Measurements from ENCODE around the gene PPIL4.
A peak's percentile ranks its signal among the peaks of the same experiment; 100 is the strongest.
"Not testable (repeated sequence)": the region's sequence is repeated elsewhere in the genome, so short reads cannot be mapped to it uniquely, and the experiment has no call there.

Gene PPIL4

DNA sequence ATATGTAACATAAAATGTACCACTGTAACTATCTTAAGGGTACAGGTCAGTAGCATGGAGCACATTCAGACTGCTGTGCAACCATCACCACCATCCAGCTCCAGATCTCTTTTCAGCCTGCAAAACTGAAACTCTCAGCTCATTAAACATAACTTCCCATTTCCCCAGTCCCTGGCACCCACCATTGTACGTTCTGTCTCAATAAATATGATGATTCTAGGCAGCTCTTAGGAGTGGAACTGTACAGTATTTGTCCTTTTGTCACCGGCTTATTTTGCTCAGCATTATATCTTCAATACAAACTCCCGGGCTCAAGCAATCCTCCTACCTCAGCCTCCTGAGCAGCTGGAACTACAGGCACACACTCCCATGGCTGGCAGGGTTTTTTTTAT lies 62.5 kb downstream of the PPIL4 start:
- DNase-seq: no peak

DNA sequence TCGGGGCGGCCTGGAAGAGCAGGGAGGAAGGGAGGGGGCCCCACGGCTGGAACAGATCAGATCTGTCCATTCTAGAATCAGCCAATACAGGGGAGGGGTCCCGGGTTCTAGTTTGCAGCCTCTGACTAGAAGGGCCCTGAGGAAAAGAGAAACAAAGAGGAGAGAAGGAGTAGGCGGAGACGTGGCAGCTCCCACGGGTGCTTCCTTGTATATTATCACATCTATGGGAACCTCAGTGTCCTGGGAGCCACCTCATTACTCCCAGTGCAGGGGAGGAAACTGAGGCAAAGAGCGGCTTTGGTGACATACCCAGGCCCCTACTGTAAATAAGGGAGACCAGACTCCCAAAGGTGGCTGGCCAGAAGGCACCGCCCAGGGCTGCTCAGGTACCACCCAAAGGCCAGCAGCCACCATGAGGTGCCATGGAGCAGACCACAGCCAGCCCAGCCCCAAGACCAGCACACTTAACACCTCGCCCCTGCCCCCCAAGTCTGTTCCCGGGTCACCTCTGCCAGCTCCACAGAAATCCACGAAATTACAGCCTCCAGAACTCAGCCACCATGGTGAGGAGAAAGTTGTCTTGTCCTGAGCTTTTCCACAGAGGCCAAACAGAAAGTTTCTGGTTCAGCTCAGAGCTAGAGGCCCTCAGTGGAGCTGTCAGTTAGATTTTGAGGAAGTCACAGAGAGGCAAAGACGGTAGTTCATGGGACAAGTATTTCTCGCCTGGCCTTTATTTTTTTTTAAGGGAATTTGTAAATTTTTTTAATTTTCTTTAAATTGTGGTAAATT lies 63.1 kb downstream of the PPIL4 start:
- no peak for DNase-seq

DNA sequence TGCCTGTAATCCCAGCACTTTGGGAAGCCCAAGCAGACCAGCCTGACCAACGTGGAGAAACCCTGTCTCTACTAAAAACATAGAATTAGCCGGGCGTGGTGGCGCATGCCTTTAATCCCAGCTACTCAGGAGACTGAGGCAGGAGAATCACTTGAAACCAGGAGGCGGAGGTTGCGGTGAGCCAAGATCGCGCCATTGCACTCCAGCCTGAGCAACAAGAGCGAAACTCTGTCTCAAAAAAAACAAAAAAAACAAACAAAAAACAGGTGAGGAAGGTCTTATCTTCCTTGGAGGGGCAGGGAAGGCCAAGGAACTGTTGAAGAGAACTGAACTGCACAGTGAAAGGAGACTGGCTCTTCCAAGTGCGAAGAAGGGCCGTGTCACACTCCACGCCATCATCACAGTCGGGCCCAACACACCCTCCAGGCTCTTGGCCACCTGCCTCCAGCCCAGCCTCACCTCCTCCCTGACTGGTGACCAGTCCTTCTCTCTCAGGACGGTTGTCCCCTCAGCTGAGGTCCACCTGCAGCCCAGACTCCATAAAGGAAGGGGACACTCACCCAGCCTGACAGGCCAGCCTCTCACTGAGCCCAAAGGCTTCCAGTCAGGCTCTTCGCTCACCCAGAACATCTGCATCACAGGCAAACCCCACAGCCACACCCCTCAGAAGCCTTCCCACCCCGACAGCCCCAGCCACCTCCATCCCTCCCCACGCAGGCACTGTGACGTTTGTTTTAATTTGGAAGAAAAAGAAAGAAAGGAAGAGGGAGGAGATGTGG lies 65.2 kb downstream of the PPIL4 start:
- DNase-seq: no peak

DNA sequence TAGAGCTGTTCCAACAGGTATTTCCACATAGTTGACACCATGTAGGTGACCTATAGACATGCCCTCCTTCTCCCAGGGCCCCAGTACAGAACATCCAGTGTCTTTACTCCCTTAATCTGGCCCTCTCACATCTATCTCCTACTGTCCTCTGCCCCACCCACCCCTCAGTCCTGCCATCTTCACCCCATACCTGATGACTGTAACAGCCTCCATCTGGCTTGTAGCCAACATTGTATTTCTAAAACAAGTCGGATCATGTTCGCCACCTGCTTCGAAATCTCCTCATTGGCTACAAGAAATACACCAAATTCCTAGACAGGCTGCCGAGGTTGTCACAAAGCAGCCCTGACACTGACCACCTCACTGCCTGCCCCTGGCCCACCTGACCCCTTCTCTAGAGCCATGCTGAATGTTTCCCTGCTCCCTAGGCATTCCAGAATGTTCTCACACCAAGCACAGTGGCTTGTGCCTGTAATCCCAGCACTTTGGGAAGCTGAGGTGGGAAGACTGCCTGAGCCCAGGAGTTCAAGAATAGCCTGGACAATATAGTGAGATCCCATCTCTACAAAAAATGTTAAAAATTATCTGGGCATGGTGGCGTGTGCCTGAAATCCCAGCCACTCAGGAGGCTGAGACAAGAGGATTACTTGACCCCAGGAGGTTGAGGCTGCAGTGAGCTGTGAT lies 67.1 kb downstream of the PPIL4 start:
- no peak for DNase-seq

DNA sequence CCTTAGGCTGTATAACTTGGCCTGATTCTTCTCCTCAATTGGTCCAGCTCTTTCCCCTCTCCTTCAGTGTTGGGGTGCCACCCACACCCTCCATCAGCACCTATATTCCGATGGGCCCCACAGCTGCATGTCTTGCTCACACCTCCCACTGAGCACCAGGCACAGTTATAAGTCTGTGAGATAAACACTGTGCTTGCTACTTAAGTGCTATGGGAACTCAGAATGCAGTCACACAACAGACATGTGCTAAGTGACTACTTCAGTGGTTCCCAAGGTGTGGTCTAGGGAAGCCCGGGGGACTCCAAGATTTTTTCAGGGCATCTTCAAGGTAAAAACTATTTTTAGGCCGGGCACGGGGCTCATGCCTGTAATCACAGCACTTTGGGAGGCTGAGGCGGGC lies 68.3 kb downstream of the PPIL4 start:
- DNase-seq: no peak

DNA sequence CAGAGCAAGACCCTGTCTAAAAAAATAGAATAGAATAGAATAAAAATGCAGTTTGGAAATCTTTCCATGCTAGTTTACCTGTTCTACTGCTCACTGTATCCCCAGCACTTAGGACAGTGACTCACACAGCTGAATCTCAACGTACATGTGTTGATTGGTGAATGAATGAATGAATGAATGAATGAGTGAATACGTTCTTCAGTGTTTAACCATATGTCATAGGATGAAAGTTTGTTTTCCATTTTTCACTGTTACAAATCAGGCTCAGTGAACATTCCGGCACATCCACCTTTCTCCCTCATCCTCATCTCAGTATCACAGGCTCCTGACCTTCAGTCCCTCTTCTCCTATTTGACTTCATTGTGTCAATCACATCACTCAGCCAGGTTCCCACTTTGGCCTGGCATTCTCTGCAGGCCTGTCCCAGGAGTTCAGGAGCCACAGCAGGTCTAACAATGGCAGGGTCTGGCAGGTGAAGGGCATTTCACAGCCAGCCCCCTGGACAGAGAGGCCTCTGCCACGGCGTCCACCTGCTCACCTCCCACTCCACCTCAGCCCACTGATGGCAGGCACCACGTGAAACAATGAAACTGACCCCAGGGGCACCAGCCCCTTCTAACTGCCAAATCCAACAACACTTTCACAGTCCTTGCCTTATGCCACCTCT lies 68.9 kb downstream of the PPIL4 start:
- no peak for DNase-seq

DNA sequence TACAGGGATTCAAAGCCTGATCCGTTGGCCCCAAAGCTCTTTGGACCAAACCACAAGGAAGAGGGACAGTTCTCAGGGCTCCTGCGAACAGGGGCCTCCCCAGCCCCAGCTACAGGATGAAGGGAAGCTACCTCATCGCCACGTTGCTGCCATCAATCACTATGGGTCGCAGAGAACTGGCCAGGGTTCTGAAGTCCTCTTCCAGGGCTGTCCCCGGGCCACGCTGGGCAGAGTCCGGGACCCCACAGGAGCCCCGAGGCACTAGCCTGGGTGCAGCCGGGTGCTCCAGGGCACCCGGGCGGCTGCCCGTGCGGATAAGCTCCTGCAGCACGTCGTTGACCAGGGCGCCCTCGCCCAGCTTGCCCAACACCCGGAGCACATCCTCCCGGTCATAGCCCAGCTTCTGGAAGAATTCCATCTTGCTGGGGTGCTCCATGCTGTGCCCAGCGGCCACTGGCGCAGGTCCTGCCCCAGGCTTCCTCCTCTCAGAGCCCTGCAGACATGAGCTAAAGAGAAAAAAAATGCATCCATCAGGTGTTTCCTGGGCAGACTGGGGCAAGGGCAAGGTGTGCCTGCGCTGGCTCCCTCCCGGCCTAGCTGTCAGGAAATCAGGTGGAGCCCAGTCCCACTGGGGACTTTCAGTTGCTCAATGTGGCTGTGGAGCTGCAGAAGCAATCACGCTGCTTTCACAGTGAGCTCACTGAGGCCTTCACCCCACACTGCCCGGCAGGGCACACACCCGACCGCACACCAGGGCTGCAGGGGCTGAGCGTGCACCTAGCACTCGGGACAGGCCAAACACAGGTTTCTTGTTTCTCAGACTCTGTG lies 71.5 kb downstream of the PPIL4 start:
- DNase-seq: no peak

DNA sequence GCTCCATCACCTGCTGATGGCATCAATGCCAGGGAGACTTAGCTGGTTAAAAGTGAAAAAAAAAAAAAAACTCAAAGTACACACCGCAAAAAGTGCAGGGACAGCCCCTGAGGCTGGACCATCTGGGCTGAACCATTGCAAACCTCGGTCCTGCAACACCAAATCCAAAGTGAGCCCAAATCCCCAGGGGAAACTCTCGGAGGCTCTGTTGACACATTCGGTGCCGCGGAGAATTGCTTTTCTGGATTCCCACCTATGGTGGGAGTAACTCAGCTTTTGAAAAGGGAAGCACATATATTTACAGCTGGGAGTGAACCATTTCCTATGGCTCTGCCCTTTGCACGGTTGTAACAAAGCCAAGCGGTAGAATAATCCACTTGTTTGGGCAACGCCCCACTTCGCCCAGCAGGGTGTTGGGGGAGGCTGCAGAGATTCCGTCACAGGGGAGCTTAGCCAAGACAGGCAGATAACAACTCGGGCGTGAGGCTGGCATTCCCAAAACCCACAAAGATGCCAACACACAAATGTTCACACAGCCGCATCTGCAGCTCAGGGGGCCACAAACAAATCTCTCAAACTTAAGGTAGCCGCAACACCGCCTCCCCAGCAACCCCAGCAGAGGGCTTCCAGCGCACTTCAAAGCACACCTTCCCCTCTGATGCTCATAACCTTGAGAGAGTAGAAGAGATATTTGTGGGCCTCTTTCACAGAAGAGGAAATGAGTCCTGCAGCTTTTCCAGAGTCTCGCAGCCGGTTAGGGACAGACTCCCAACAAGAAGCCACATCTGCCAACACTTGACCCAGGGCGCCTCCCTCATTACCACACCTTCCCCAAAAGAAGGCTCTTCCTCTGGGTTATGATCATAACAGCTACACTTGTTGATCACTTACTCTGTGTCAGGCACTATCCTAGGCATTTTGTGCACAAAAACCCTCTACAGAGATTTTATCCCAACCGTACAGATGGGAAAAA lies 72.5 kb downstream of the PPIL4 start:
- DNase-seq: peak; percentile 26

DNA sequence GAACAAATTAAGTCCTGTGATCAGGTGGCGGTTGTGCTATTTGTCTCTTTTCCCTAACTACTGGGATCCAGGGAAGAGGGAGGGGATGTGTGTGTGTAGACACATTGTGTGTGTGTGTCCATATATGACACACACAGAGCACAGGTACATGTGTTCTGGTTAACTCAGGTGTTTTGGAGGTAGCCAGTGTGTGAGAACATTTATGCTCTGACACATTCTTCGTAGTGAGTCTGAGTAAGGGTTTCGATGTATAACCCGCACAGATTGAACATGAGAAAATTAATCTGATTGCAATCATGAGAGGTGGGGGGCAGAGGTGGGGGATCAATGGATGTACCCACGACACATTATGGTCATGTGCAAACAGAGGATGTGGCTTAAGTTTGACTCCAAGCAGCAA lies 73.6 kb downstream of the PPIL4 start:
- DNase-seq: no peak

DNA sequence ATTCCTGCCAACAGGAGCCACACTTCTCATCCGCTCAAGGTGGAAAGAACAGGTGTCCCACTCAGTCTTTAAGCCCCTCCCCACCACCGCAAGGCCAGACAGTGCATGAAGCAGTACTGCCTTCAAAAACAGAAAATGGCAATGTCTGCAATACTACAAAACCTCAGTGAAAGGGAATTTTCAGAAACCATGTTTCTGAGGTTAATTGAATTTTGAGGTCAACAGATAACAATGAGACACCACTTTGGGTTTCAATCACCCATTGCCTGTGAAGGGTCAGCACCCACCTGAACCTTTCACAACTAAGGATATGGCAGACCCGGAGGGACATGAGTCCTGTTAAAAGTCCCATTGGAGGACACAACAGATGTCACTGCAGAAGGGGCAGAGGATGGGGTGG lies 74.0 kb downstream of the PPIL4 start:
- DNase-seq: no peak

DNA sequence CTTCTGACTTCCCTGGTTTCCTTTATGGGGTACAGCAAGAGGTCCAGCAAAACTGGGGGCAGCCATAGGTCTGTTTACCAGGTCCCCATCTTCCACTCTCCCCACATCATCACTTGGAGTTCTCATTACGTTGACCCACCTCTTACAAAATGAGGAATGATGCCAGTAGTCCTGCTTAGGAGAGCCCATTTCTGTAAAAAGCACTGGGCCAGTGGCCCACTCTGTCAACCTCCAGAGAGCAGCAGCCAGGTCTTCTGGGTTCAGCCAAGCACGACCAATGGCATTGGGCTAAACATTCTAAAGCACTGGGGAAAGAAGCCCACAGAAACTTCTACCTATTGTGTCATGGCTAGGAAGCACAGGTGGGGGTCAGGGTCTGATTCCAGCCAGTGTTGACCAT lies 74.9 kb downstream of the PPIL4 start:
- DNase-seq: no peak

DNA sequence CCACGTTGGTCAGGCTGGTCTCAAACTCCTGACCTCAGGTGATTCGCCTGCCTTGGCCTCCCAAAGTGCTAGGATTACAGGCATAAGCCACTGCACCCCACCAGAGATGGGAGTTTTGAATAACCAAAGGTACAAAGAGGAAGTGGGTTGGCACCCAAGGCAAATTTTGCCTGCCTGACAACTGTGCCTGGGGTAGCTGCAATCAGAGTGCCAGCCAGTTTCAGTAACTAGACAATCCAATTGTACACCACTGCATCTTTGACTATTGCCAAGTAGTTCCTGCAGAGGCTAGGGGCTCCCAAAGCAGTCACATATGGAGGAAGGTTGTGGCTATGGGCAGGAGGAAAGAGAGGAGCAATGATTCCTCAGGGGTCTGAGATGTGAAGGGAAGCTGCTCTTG lies 77.7 kb downstream of the PPIL4 start:
- no peak for DNase-seq

DNA sequence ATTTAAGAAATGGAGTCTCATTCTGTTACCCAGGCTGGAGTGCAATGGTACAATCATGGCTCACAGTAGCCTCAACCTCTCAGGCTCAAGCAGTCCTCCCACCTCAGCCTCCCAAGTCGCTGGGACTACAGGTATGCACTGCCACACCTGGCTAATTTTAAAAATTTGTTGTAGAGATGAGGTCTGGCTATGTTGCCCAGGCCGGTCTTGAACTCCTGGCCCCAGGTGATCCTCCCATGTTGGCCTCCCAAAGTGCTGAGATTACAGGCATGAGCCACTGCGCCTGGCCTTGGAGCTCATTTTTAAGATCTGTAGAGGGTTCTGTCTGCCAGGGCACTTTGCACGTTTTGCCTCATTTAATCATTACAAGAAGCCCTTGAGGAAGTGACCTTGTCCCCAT lies 78.6 kb downstream of the PPIL4 start:
- DNase-seq: no peak

DNA sequence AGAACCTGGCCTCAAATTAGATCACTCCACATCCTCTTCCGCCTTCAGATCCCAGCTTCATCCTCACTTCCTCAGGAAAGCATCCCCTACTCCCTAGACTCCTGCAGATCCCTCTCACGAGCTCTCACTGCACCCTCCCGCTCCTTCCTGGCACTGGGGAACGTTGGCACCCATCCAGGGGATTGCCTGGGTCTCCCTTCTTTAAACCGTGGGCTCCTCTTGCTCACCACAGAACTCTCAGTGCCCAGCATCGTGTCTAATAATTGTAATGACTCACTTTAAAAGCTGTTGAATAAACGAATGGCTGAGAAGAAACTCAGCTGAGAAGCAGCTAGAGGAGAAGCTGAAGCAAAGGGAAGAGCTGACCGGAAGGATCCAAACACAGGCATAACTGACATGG lies 81.4 kb downstream of the PPIL4 start:
- DNase-seq: no peak

DNA sequence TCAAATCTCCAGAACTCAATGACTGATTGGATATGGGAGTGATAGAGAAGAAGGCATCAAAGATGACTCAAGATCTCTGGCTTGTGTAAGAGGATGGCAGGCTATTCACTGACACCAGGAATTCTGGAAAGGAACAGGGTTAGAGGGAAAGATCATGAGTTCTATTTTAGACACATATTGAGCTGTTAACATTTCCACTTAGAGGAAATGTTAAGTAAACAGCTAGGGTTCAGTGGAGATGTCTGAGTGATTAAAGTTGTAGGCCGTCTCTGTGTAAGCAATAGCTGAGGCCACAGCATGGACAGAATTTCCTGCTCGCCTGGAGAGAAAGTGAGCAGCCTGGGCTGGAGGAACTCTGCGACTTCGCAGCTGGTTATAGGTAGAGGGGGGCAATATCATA lies 82.1 kb downstream of the PPIL4 start:
- DNase-seq: peak; percentile 37

DNA sequence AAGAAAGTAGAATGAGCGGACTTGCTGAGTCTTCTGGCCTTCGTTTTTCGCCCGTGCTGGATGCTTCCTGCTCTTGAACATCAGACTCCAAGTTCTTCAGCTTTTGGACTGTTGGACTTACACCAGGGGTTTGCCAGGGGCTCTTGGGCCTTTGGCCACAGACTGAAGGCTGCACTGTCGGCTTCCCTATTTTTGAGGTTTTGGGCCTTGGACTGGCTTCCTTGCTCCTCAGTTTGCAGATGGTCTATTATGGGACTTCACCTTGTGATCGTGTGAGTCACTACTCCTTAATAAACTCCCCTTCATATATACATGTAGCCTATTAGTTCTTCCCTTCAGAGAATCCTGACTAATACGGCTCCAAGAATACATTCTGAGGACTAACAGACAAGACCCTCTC lies 83.1 kb downstream of the PPIL4 start:
- DNase-seq: not testable (repeated sequence)

DNA sequence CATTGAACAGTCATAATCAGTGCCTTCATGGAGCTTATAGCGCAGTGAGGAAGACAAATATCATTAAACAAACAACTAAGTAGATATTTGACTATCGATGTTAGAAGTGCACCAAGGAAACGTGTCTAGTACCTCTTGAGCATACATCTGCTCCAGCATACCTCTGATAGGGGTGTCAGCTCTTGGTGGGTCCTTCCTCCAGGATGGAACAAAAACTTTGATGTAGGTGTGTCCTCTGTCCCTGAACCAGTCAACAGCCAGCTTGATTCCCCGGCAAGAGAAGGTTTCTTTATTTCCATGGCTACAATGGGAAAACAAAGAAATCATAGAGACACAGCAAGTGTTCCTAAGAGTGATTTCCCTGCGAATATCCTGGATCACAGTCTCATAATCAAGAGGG lies 84.2 kb downstream of the PPIL4 start:
- no peak for DNase-seq

DNA sequence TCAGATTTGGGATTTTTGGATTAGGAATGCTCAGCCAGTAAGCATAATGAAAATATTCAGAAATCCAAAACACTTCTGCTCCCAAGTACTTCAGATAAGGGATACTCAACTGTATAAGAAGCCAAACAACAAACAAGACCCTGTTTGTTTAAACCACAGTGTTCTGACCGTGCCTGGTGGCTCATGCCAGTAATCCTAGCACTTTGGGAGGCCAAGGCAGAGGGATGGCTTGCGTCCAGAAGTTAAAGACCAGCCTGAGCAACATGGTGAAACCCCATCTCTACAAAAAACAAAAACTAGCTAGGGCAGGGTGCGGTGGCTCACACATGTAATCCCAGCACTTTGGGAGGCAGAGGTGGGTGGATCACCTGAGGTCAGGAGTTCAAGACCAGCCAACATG lies 85.6 kb downstream of the PPIL4 start:
- DNase-seq: not testable (repeated sequence)

DNA sequence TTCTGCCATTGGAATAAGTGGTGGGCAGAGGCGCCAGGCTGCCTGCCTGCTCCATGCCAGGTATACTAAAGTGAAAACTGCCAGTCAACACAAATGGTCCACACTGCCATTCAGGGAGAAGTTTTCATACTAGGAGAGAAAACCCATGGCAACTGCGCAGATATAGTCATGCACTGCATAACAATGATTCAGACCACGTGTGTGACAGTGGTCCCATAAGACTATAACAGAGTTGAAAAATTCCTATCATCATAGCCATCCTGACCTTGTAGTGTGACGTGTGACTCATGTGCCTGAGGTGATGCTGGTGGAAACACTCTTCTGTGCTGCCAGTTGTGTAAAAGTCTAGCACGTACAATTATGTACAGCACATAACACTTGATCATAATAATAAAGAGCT lies 86.1 kb downstream of the PPIL4 start:
- DNase-seq: peak; percentile 63

DNA sequence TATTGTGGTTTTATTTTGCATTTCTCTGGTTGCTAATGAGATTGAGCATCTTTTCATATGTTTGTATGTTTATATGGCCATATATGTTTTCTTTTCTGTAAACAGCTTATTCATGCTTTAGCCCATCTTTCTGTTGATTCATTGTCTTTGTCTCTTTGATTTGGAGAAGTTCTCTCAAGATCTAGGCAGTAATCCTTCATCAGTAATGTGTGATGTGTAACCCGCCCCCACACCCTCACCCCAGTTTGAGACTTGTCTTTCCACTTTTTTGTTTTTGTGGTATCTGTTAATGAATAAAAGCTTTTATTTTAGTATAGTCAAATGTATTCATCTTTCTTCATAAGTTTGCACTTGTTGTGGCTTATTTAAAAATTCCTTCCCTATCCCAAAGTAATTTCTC lies 87.0 kb downstream of the PPIL4 start:
- no peak for DNase-seq

DNA sequence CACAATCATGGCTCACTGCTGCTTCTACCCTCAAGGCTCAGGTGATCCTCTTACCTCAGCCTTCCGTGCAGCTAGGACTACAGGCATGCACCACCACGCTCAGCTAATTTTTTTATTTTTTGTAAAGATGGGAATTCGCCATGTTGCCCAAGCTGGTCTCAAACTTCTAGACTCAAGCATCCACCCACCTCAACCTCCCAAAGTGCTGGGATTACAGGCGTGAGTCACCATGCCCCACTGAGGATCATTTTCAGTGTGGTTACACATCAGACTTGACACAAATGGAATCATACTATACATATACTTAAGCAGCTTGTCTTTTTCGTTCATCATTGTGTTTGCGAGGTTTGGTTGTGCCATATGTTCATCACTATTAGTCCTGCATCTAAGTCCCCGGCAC lies 87.6 kb downstream of the PPIL4 start:
- DNase-seq: no peak

Measured in fibroblast of skin of back (primary cell).